Measurements from ENCODE around the gene DIP2C. TPM values are rescaled to one million over a fixed set of nuclear protein-coding genes. Genes with fewer than 3 reads are reported as not detected.

The DIP2C gene
- total and polyA plus RNA-seq, 2 experiments from 2014 or later: 9.1 to 15.8 TPM

DNA sequence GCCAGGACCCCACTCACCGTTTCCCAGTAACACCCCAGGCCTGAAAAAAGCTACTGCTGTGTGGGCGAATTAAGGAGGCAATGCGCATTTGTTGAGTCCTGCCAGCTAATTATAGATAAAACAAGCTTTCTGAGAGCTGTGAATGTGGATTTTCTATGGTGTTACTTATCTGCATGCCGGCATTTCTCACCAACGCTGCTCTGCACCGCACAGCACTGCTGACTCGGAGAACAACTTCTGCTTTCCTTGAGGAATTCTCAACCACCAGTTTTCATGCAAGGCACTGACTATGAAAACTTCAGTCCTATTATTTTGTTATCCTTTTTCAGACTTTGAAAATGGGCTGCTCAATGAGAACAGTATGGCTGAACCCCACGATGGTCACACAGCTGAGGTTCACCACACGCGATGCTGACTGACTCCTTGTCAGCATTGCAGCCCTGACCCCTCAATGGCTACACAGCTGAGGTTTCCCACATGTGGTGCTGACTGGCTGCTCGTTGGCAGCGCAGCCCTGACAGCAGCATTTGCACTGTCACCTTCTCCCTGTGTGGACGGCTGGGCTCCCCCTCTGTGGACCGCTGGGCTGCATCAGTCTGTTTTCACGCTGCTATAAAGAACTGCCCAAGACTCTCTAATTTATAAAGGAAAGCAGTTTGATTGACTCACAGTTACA is 190.6 kb downstream of the DIP2C start:
- H3K36me3 ChIP-seq: no peaks in the 10 kb centered on the region
- DNase-seq (ENCODE audit: low read depth in 1 of 2, low spot score in 1 of 2): peak in 1 of 2 donors; percentile 40
- TF ChIP-seq, protein P1, sequence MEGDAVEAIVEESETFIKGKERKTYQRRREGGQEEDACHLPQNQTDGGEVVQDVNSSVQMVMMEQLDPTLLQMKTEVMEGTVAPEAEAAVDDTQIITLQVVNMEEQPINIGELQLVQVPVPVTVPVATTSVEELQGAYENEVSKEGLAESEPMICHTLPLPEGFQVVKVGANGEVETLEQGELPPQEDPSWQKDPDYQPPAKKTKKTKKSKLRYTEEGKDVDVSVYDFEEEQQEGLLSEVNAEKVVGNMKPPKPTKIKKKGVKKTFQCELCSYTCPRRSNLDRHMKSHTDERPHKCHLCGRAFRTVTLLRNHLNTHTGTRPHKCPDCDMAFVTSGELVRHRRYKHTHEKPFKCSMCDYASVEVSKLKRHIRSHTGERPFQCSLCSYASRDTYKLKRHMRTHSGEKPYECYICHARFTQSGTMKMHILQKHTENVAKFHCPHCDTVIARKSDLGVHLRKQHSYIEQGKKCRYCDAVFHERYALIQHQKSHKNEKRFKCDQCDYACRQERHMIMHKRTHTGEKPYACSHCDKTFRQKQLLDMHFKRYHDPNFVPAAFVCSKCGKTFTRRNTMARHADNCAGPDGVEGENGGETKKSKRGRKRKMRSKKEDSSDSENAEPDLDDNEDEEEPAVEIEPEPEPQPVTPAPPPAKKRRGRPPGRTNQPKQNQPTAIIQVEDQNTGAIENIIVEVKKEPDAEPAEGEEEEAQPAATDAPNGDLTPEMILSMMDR (IDR thresholded peaks at IDR 0.05; ENCODE audit: low read depth, low read length): no peak
- H3K27ac ChIP-seq: no peak overlapping the region
- peaks cover 2% of the 10 kb centered on the region for H3K27me3 ChIP-seq
- H3K4me3 ChIP-seq: no peak overlapping the region
- H3K9me3 ChIP-seq (ENCODE audit: low read depth): no peaks in the 10 kb centered on the region
- peaks cover 26% of the 10 kb centered on the region for H3K4me1 ChIP-seq (ENCODE audit: low read depth)

DNA sequence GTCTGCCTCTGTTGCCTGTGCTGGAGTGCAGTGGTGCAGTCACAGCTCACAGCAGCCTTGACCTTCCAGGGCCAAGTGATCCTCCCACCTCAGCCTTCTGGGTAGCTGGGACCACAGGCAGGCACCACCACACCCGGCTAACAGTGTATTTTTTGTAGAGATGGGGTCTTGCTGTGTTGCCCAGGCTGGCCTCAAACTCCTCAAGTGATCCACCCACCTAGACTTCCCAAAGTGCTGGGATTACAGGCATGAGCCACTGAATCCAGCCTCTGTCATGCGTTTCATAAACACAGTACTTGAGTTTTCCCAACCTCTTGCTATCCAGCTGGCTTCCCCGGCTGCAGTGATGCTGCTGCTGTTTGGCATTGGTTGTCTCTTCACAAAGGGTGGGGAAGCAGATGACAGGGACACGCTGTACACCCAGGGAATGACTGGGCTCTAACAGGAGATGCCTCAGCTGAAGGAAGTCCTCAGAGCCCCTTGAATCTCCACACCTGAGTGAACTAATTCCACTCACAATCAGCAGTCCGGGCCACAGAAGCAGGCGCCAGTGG is 191.5 kb downstream of the DIP2C start:
- Histone ChIP-seq H3K27ac (no peak overlapping the region), H3K27me3 (no peaks in the 10 kb centered on the region), H3K4me1 (ENCODE audit: low read depth) (peaks cover 26% of the 10 kb centered on the region), H3K36me3 (no peaks in the 10 kb centered on the region), H3K4me3 (no peak overlapping the region), H3K9me3 (ENCODE audit: low read depth) (no peaks in the 10 kb centered on the region)
- TF ChIP-seq, protein P1 (IDR thresholded peaks at IDR 0.05; ENCODE audit: low read depth, low read length): no peak
- no peak for DNase-seq (ENCODE audit: low read depth in 1 of 2, low spot score in 1 of 2)

DNA sequence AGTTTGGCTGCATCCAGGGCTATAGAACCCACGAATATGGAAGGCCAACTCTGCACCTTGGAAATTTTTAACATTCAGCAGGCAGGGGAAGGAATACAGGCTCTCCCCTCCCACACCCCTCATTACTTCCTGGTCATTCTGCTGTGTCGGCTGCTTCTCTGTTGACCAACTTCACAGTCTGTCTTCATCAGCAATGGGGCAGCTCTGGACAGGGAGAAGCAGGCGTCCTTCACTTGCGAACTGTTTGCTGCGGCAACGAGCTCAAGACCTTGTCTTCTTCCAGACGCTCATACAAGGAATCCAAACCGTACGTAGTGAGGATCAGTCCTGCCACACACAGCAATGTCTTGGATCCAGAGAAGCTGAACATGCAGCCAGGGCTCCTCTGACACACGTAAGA is 192.2 kb downstream of the DIP2C start:
- no peak overlapping the region for H3K4me3 ChIP-seq
- H3K4me1 ChIP-seq (ENCODE audit: low read depth): peaks cover 26% of the 10 kb centered on the region
- DNase-seq (ENCODE audit: low read depth in 1 of 2, low spot score in 1 of 2): no peak
- H3K27ac ChIP-seq: no peak overlapping the region
- TF ChIP-seq, protein P1 (IDR thresholded peaks at IDR 0.05; ENCODE audit: low read depth, low read length): no peak
- H3K9me3 ChIP-seq (ENCODE audit: low read depth): no peaks in the 10 kb centered on the region
- H3K27me3 ChIP-seq: no peaks in the 10 kb centered on the region
- no peaks in the 10 kb centered on the region for H3K36me3 ChIP-seq

DNA sequence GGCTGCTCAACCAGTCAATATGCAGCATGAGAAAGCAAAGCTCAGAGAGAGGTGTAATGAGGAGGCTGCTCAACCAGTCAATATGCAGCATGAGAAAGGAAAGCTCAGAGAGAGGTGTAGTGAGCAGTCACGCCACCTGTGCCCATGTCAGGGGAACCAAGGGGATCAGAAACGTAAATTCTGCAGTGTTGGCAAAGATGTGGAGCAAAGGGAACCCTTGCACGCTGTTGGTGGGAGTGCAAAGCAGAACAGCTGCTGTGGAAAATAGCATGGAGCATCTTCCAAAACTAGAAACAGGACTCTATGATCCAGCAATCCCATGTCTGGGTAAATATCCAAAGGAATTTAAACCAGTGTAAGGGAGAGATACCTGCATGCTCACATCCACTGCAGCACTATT is 194.9 kb downstream of the DIP2C start:
- Histone ChIP-seq H3K27ac (no peak overlapping the region), H3K9me3 (ENCODE audit: low read depth) (no peaks in the 10 kb centered on the region), H3K27me3 (no peaks in the 10 kb centered on the region), H3K4me1 (ENCODE audit: low read depth) (peaks cover 11% of the 10 kb centered on the region), H3K4me3 (no peak overlapping the region), H3K36me3 (no peaks in the 10 kb centered on the region)
- TF ChIP-seq, protein P1 (IDR thresholded peaks at IDR 0.05; ENCODE audit: low read depth, low read length): no peak
- no peak for DNase-seq (ENCODE audit: low read depth in 1 of 2, low spot score in 1 of 2)

DNA sequence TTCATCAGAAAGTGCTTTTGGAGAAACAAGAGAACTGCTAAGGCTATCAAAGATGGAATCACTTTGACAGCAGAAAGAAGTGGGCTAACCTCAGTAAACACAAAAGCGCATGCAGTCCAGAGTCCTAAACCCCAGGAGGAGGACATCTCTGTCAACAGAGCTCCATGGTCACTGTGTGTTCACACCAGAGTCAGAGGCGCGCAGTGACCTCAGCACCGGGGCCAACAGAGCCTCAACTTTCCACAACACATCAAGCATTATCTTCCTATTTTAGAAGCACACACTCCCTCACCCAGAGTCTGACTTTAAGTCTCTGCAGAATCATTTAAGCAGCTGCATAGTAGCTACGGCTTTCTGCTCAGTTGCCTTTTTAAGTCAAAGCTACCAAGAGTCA is 195.3 kb downstream of the DIP2C start:
- Histone ChIP-seq H3K4me1 (ENCODE audit: low read depth) (peaks cover 7% of the 10 kb centered on the region), H3K36me3 (no peaks in the 10 kb centered on the region), H3K27me3 (no peaks in the 10 kb centered on the region), H3K9me3 (ENCODE audit: low read depth) (no peaks in the 10 kb centered on the region), H3K4me3 (no peak overlapping the region), H3K27ac (no peak overlapping the region)
- TF ChIP-seq, protein P1 (IDR thresholded peaks at IDR 0.05; ENCODE audit: low read depth, low read length): no peak
- no peak for DNase-seq (ENCODE audit: low read depth in 1 of 2, low spot score in 1 of 2)
